Vagina (tissue), 2 donors: Measurements from ENCODE around the gene GALNT2. TPM values are rescaled to one million over a fixed set of nuclear protein-coding genes. Genes with fewer than 3 reads are reported as not detected.

Source experiments
- DNase-seq, 2 donors: peaks; one replicate each; pipeline ENCODE4 v3.0.0-alpha.2; 2017; ENCODE audit errors: extremely low spot score in 2 of 2
- H3K27ac ChIP-seq: fragments of 200-600 bp; sonication (generic); one replicate; pipeline ENCODE4 v1.5.1; 2019
- H3K27me3 ChIP-seq: fragments of 200-600 bp; sonication (generic); one replicate; pipeline ENCODE4 v1.5.1; 2019
- H3K36me3 ChIP-seq, 2 donors: fragments of 200-600 bp; sonication (generic); one replicate each; pipeline ENCODE4 v1.5.1; 2017 to 2019
- H3K4me1 ChIP-seq: fragments of 200-600 bp; sonication (generic); one replicate; pipeline ENCODE4 v1.5.1; 2019
- H3K4me3 ChIP-seq, 2 donors: fragments of 200-600 bp; sonication (generic); 1 replicate in 1 of 2; 2 replicates in 1 of 2; pipeline ENCODE4 v1.5.1; 2016 to 2019
- H3K9me3 ChIP-seq: fragments of 200-600 bp; sonication (generic); one replicate; pipeline ENCODE4 v1.5.1; 2019
- POLR2A ChIP-seq, 2 donors: fragments of 450-650 bp; IDR thresholded peaks; one replicate each; pipeline ENCODE4 v1.6.1; 2017; ENCODE audit warnings: antibody characterized with exemption in 2 of 2, mild to moderate bottlenecking in 2 of 2, moderate library complexity in 2 of 2
- POLR2AphosphoS5 ChIP-seq, 2 donors: sonication (generic); formaldehyde crosslinking; IDR thresholded peaks; one replicate each; pipeline ENCODE4 v1.9.0; 2017; ENCODE audit warnings: antibody characterized with exemption in 2 of 2, mild to moderate bottlenecking in 2 of 2, low read depth in 1 of 2; ENCODE audit not compliant: insufficient read depth in 1 of 2
- intact Hi-C: fragments of 100-400 bp; cut with DNase I; formaldehyde crosslinking; loops from one replicate; pipeline ENCODE4 v1.15.1; 2023
- total RNA-seq: library from RNA; depleted of rRNA; stranded (reverse); fragments of >200 nt; gene quantifications from one replicate; pipeline ENCODE4 v1.2.3, GENCODE V29; 2016
- TF ChIP-seq, protein P1 (sequence below), 3 experiments: fragments of 450-650 bp in 2 of 3; fragments of 200-600 bp in 1 of 3; sonication (generic) in 1 of 3; IDR thresholded peaks; one replicate each; pipeline ENCODE4 v1.5.1; 2017 to 2019; ENCODE audit warnings: antibody characterized with exemption in 3 of 3, mild to moderate bottlenecking in 2 of 3, moderate library complexity in 2 of 3

The GALNT2 gene
- total RNA-seq, 1 donor from 2014 or later, result 51.6 TPM

DNA sequence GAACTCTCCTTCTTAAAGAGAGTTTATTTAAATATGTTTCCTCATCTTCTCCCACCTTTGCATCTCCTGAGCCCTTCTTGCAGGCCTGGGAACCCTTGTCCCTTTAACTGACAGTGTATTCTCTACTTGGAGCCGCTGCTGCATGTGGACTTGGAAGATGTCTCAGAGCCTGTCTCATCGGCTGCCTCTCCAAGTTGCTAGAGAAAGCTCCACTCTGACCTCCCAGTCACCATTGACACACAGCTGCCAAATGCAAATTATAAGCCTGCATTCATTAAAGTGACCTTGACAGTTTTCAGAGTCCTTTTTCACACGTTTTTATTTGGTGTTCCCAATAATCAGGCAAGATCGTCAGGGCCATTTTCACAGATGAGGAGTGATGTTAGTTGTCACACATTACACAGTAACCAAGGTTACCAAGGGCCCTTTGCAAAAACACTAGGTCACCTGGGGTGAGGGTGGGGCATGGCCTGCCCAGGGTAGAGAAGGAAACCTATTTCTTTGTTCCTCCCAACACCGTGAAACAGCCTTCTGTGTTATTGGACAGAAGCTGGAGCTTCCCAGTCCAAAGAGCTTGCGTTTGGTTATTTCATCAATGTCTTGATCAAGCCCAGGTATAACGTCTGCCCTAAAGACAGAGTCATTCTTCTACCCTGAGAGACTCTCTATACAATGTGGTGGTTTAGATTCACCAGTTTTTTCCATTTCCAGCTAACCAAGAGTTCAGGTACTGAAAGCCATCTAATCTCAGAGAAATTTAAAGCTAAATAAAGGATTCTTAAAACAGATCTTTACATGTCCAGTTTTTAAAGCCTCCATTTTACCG is 164.1 kb downstream of the GALNT2 start:
- H3K9me3 ChIP-seq, result no peaks in the 10 kb centered on the region
- no peaks in the 10 kb centered on the region for H3K27me3 ChIP-seq
- H3K4me3 ChIP-seq, result no peak overlapping the region
- DNase-seq, result no peak
- no peaks in the 10 kb centered on the region for H3K4me1 ChIP-seq
- H3K27ac ChIP-seq, result no peak overlapping the region
- H3K36me3 ChIP-seq, result no peaks in the 10 kb centered on the region
- intact Hi-C loops, result no loop called here
- TF ChIP-seq POLR2AphosphoS5 (IDR thresholded peaks at IDR 0.05; ENCODE audit: insufficient read depth in 1 of 2, low read depth in 1 of 2), result no peak

DNA sequence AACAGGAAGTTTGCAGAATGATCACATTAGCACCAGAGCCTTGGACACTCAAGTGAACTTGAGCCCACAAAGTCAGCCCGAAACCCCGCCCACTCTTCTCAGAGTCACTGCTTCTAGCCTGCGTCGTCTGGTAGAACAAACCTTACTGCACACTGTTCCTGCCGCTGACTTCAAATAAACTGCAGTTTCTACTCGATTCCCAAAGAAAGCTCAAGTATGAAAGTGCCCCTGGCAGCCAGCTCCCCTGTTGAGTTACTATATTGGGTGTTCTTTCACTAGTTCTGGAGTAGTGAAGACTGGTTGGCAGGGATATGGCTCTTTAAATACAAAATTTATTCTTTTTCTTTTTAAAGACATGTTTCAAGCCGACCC is 164.7 kb downstream of the GALNT2 start:
- no peaks in the 10 kb centered on the region for H3K4me1 ChIP-seq
- H3K36me3 ChIP-seq, result no peaks in the 10 kb centered on the region
- intact Hi-C loops, result no loop called here
- no peak overlapping the region for H3K4me3 ChIP-seq
- no peak overlapping the region for H3K27ac ChIP-seq
- no peak for TF ChIP-seq POLR2AphosphoS5 (IDR thresholded peaks at IDR 0.05; ENCODE audit: insufficient read depth in 1 of 2, low read depth in 1 of 2)
- no peak for TF ChIP-seq POLR2A (IDR thresholded peaks at IDR 0.05)
- TF ChIP-seq, protein P1, sequence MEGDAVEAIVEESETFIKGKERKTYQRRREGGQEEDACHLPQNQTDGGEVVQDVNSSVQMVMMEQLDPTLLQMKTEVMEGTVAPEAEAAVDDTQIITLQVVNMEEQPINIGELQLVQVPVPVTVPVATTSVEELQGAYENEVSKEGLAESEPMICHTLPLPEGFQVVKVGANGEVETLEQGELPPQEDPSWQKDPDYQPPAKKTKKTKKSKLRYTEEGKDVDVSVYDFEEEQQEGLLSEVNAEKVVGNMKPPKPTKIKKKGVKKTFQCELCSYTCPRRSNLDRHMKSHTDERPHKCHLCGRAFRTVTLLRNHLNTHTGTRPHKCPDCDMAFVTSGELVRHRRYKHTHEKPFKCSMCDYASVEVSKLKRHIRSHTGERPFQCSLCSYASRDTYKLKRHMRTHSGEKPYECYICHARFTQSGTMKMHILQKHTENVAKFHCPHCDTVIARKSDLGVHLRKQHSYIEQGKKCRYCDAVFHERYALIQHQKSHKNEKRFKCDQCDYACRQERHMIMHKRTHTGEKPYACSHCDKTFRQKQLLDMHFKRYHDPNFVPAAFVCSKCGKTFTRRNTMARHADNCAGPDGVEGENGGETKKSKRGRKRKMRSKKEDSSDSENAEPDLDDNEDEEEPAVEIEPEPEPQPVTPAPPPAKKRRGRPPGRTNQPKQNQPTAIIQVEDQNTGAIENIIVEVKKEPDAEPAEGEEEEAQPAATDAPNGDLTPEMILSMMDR (IDR thresholded peaks at IDR 0.05), result no peak
- no peaks in the 10 kb centered on the region for H3K9me3 ChIP-seq
- no peaks in the 10 kb centered on the region for H3K27me3 ChIP-seq
- DNase-seq, result no peak

DNA sequence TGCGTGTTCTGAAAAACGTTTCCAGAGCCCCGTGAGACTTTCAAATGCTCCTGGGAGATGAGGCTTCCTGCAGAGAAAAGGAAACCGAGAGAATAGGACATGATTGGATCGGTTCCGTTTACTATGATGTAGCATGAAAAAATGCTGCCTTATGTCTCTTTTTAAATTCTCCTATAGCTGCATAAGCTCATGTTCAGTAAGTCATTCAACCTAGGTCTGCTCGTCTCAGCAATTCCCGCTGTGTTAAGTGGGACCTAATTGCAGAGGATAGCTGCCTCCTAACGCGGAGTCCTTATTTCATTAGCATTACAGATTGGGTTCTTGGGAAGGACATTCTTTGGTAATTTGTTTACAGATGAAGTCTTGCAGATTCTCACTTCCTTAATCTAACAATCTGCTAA is 165.3 kb downstream of the GALNT2 start:
- Histone ChIP-seq H3K27me3 (no peaks in the 10 kb centered on the region), H3K4me1 (no peaks in the 10 kb centered on the region), H3K9me3 (no peaks in the 10 kb centered on the region), H3K4me3 (no peak overlapping the region), H3K36me3 (no peaks in the 10 kb centered on the region), H3K27ac (no peak overlapping the region)
- DNase-seq, result no peak
- intact Hi-C loops, result no loop called here
- TF ChIP-seq POLR2AphosphoS5 (IDR thresholded peaks at IDR 0.05; ENCODE audit: insufficient read depth in 1 of 2, low read depth in 1 of 2) (no peak), POLR2A (IDR thresholded peaks at IDR 0.05) (no peak)
- TF ChIP-seq, protein P1 (IDR thresholded peaks at IDR 0.05), result no peak

DNA sequence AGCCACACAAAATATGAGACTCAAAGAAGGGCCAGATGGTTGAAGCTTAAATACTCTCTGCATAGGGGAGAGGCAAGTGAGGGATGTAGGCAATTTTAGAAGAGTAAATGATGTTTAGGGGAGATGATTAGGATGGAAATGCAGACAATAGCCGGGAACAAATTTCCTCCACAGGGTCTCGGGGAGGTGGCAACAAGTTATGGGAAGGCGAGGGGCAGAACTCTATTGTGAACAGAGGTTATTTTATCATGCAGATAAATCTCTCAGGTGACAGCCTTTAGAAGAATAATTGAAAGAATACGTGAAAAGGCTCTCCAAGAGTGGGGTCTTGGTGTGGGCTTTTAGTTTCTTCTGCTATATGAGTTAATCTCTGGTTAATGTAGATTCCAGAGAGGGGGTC is 166.7 kb downstream of the GALNT2 start:
- TF ChIP-seq POLR2A (IDR thresholded peaks at IDR 0.05) (no peak), POLR2AphosphoS5 (IDR thresholded peaks at IDR 0.05; ENCODE audit: insufficient read depth in 1 of 2, low read depth in 1 of 2) (no peak)
- TF ChIP-seq, protein P1 (IDR thresholded peaks at IDR 0.05), result no peak
- H3K27ac ChIP-seq, result no peak overlapping the region

DNA sequence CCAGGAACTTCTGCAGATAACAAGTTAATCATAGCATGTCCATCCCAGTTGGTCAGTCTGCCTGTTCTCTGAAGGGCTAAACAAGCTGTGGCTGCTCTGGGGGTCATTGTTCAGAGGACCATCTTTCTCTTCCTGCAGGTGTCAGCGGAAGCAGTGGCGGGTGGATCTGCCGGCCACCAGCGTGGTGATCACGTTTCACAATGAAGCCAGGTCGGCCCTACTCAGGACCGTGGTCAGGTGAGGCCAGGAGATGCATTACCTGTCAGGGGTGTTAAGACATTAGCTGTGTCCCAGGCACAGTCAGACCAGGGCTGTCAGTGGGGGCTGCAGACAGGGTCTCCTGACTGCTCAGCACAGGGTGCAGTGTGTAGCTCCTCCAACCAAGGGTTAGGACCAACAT is 168.8 kb downstream of the GALNT2 start:
- H3K4me3 ChIP-seq, result no peak overlapping the region
- H3K9me3 ChIP-seq, result no peaks in the 10 kb centered on the region
- no peaks in the 10 kb centered on the region for H3K4me1 ChIP-seq
- H3K27ac ChIP-seq, result no peak overlapping the region
- H3K36me3 ChIP-seq, result no peaks in the 10 kb centered on the region
- no peak for TF ChIP-seq POLR2AphosphoS5 (IDR thresholded peaks at IDR 0.05; ENCODE audit: insufficient read depth in 1 of 2, low read depth in 1 of 2)
- TF ChIP-seq, protein P1 (IDR thresholded peaks at IDR 0.05), result no peak
- no peak for TF ChIP-seq POLR2A (IDR thresholded peaks at IDR 0.05)
- no peaks in the 10 kb centered on the region for H3K27me3 ChIP-seq
- DNase-seq, result no peak
- intact Hi-C loops, result no loop called here

More for the DNA sequence above, 166.7 kb downstream of the GALNT2 start:
- Histone ChIP-seq H3K4me1 (no peaks in the 10 kb centered on the region), H3K4me3 (no peak overlapping the region), H3K36me3 (no peaks in the 10 kb centered on the region), H3K27me3 (no peaks in the 10 kb centered on the region), H3K9me3 (no peaks in the 10 kb centered on the region)
- DNase-seq, result no peak
- intact Hi-C loops, result no loop called here
